ENCODE data around the gene TSPAN9.

The TSPAN9 gene

GRCh38 chr12:3307389-3307788 lies 230.2 kb downstream of the TSPAN9 start:
- TF ChIP-seq POLR2A (IDR thresholded peaks at IDR 0.05; ENCODE audit: low read depth, low read length): no peak
- FAIRE-seq (no peak), DNase-seq (ENCODE audit: insufficient read length, low spot score) (no peak)

GRCh38 chr12:3308063-3308462 lies 230.9 kb downstream of the TSPAN9 start:
- DNase-seq (ENCODE audit: insufficient read length, low spot score): no peak
- no peak for TF ChIP-seq POLR2A (IDR thresholded peaks at IDR 0.05; ENCODE audit: low read depth, low read length)
- no peak for FAIRE-seq

GRCh38 chr12:3308609-3309008 lies 231.4 kb downstream of the TSPAN9 start:
- no peak for FAIRE-seq
- no peak for TF ChIP-seq POLR2A (IDR thresholded peaks at IDR 0.05; ENCODE audit: low read depth, low read length)
- DNase-seq (ENCODE audit: insufficient read length, low spot score): no peak

- FAIRE-seq (no peak), DNase-seq (ENCODE audit: insufficient read length, low spot score) (no peak)
- no peak for TF ChIP-seq POLR2A (IDR thresholded peaks at IDR 0.05; ENCODE audit: low read depth, low read length)
Measured at GRCh38 chr12:3309805-3310204, 232.6 kb downstream of the TSPAN9 start.

GRCh38 chr12:3310271-3311026 lies 233.3 kb downstream of the TSPAN9 start:
- no peak for TF ChIP-seq POLR2A (IDR thresholded peaks at IDR 0.05; ENCODE audit: low read depth, low read length)
- DNase-seq (ENCODE audit: insufficient read length, low spot score) (no peak), FAIRE-seq (no peak)

- TF ChIP-seq POLR2A (IDR thresholded peaks at IDR 0.05; ENCODE audit: low read depth, low read length): no peak
- FAIRE-seq (no peak), DNase-seq (ENCODE audit: insufficient read length, low spot score) (peak; percentile 53)
Measured at GRCh38 chr12:3311027-3311402, 233.8 kb downstream of the TSPAN9 start.

GRCh38 chr12:3311491-3312103 lies 234.4 kb downstream of the TSPAN9 start:
- FAIRE-seq (no peak), DNase-seq (ENCODE audit: insufficient read length, low spot score) (no peak)
- no peak for TF ChIP-seq POLR2A (IDR thresholded peaks at IDR 0.05; ENCODE audit: low read depth, low read length)

- TF ChIP-seq POLR2A (IDR thresholded peaks at IDR 0.05; ENCODE audit: low read depth, low read length): no peak
- FAIRE-seq (no peak), DNase-seq (ENCODE audit: insufficient read length, low spot score) (no peak)
Measured at GRCh38 chr12:3313066-3313465, 235.9 kb downstream of the TSPAN9 start.

GRCh38 chr12:3313675-3314663 lies 236.8 kb downstream of the TSPAN9 start:
- FAIRE-seq (no peak), DNase-seq (ENCODE audit: insufficient read length, low spot score) (no peak)
- TF ChIP-seq POLR2A (IDR thresholded peaks at IDR 0.05; ENCODE audit: low read depth, low read length): no peak

- DNase-seq (ENCODE audit: insufficient read length, low spot score) (no peak), FAIRE-seq (no peak)
- TF ChIP-seq POLR2A (IDR thresholded peaks at IDR 0.05; ENCODE audit: low read depth, low read length): no peak
Measured at GRCh38 chr12:3315201-3315661, 238.1 kb downstream of the TSPAN9 start.

GRCh38 chr12:3316776-3317480 lies 239.7 kb downstream of the TSPAN9 start:
- FAIRE-seq: no peak
- DNase-seq (ENCODE audit: insufficient read length, low spot score): no peak
- TF ChIP-seq POLR2A (IDR thresholded peaks at IDR 0.05; ENCODE audit: low read depth, low read length): no peak

GRCh38 chr12:3317481-3317815 lies 240.3 kb downstream of the TSPAN9 start:
- DNase-seq (ENCODE audit: insufficient read length, low spot score) (no peak), FAIRE-seq (no peak)
- no peak for TF ChIP-seq POLR2A (IDR thresholded peaks at IDR 0.05; ENCODE audit: low read depth, low read length)

- FAIRE-seq (no peak), DNase-seq (ENCODE audit: insufficient read length, low spot score) (no peak)
- TF ChIP-seq POLR2A (IDR thresholded peaks at IDR 0.05; ENCODE audit: low read depth, low read length): no peak
Measured at GRCh38 chr12:3317841-3318501, 240.8 kb downstream of the TSPAN9 start.

All from H54 (cell line).